Rectal smooth muscle tissue (tissue), 1 donor: Measurements from ENCODE around the gene CASS4.

Experiments
- H3K27ac ChIP-seq: one replicate; pipeline ENCODE4 v1.7.0; 2013; ENCODE audit warnings: low read depth, low read length, inconsistent platforms
- H3K27me3 ChIP-seq: one replicate; pipeline ENCODE4 v1.7.0; 2013; ENCODE audit warnings: low read length; ENCODE audit not compliant: control insufficient read depth, insufficient read depth
- H3K36me3 ChIP-seq: one replicate; pipeline ENCODE4 v1.7.0; 2013; ENCODE audit warnings: low read length; ENCODE audit not compliant: control insufficient read depth, insufficient read depth
- H3K4me1 ChIP-seq: one replicate; pipeline ENCODE4 v1.7.0; 2013; ENCODE audit warnings: low read length; ENCODE audit not compliant: control insufficient read depth, insufficient read depth
- H3K4me3 ChIP-seq: one replicate; pipeline ENCODE4 v1.7.0; 2013; ENCODE audit warnings: low read length
- H3K9ac ChIP-seq: one replicate; pipeline ENCODE4 v1.7.0; 2013; ENCODE audit warnings: low read length

CASS4 gene

DNA sequence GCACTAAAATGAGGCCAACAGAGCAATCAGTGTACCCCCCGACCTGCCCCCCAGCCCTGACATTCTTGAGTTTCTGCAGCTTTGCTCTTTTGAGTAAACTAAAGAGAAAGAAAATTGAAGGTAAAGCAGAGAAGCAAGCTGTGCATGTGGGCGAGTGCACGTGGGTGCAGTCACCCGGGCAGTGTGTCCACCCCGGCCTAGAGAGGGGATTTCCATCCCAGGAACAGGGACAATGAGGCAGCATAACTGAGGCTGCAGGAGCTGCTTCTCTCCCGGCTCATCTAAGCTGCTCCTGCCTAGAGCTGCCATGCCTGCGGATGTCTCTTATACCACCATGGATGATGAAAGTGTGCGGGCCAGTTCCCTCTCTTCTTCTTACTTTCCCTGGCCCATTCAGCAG lies 16.8 kb downstream of the CASS4 start:
- no peak overlapping the region for H3K27ac ChIP-seq

DNA sequence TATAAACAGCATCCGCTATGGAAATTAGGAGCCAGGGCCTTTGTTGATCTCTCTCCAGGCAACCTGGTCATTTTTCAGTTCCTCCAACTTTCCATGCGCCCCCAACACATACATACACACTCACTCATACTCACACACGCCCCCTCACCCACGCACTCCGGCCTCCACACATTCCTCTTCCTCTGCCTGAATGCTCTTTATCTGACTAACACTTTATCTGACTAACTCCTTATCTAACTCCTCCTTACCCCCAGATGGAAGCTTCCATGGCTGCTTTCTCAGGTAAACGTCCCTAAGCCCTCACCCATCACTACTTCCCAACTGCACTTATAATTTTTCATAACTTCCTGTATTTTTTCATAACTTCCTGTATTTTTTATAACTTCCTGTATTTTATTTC lies 17.4 kb downstream of the CASS4 start:
- no peak overlapping the region for H3K27ac ChIP-seq
- no peak overlapping the region for H3K4me3 ChIP-seq
- no peaks in the 10 kb centered on the region for H3K27me3 ChIP-seq
- H3K36me3 ChIP-seq: no peaks in the 10 kb centered on the region
- no peak overlapping the region for H3K9ac ChIP-seq
- no peaks in the 10 kb centered on the region for H3K4me1 ChIP-seq

More for the DNA sequence above, 16.8 kb downstream of the CASS4 start:
- Histone ChIP-seq H3K27me3 (no peaks in the 10 kb centered on the region), H3K36me3 (no peaks in the 10 kb centered on the region), H3K4me3 (no peak overlapping the region), H3K9ac (no peak overlapping the region), H3K4me1 (no peaks in the 10 kb centered on the region)

DNA sequence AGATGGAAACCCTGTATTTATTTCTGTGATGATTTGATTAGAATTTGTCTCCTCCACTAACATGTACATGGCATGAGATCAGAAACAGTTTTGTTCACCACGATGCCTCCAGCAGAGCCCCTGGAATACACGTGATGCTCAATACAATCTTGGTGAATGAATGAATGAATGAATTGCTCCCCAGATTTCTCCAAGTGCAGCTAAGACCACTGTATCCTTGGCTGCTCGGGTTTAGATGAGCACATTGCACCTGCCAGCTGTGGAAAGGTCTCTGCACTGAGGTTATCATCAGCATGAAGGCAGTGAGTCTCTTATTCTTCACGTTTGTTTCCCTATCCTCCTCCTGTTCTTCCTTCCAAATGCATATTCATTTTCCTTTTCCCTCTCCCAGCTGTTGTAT lies 17.9 kb downstream of the CASS4 start:
- Histone ChIP-seq H3K9ac (no peak overlapping the region), H3K27ac (no peak overlapping the region), H3K36me3 (no peaks in the 10 kb centered on the region), H3K4me3 (no peak overlapping the region), H3K27me3 (no peaks in the 10 kb centered on the region), H3K4me1 (no peaks in the 10 kb centered on the region)

DNA sequence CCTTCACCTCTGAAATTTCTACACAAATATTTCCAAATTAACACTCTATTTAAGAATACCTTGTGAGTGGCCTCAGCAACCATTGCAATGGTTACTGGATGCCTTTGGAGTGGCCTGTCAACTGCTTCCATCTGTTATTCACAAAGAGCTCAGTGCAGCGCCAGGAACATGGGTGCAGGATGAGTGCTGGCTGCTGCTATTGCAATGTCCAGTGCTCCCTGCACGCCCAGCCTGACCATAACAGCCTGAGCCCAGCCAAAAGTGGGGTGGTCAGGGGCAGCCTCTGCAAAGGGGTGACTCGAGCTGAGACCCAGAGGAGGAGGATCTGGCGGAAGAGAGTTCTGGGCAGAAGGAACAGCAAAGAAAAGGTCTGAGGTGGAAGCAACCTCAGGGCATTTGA lies 18.4 kb downstream of the CASS4 start:
- no peaks in the 10 kb centered on the region for H3K27me3 ChIP-seq
- H3K36me3 ChIP-seq: no peaks in the 10 kb centered on the region
- H3K9ac ChIP-seq: no peak overlapping the region
- no peak overlapping the region for H3K4me3 ChIP-seq
- H3K27ac ChIP-seq: no peak overlapping the region
- no peaks in the 10 kb centered on the region for H3K4me1 ChIP-seq

DNA sequence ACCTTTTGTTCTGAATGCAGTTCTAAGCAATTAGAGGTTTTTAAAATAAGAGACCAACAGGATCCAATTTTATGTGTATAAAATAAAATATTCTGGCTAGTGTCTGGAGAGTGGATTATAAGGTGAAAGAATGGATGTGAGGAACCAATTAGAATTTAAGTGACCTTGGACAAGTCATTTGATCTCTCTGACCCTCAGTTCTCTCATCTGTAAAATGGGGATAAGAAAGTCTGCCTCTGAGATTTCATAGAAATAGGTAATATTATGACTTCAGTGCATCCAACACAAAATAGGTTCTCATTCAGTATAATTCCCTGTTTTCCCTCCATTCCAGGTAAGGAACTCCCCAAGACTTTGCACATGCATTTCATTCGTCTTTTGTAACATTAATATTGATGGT lies 18.9 kb downstream of the CASS4 start:
- Histone ChIP-seq H3K4me1 (no peaks in the 10 kb centered on the region), H3K36me3 (no peaks in the 10 kb centered on the region), H3K27ac (no peak overlapping the region), H3K9ac (no peak overlapping the region), H3K27me3 (no peaks in the 10 kb centered on the region), H3K4me3 (no peak overlapping the region)

DNA sequence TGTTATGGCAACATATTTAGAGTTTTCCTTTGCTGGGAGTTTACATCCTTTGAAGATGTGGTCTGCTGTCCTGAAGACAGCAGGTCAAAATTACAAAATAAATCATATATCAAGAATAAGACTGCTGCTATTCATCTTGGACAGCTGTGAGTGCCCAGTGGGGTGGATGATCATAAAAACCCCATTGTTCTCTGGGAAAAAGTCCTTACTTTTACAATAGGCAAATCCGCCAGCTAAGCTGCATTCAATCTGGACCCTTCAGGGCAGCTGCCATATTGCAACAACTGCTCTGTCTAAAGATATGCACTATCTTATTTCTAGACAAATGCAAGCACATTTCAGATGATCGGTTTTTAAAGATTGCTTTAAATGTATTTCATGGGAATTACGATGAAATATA lies 19.4 kb downstream of the CASS4 start:
- no peaks in the 10 kb centered on the region for H3K4me1 ChIP-seq
- H3K4me3 ChIP-seq: no peak overlapping the region
- no peak overlapping the region for H3K27ac ChIP-seq
- H3K36me3 ChIP-seq: no peaks in the 10 kb centered on the region
- H3K9ac ChIP-seq: no peak overlapping the region
- no peaks in the 10 kb centered on the region for H3K27me3 ChIP-seq

DNA sequence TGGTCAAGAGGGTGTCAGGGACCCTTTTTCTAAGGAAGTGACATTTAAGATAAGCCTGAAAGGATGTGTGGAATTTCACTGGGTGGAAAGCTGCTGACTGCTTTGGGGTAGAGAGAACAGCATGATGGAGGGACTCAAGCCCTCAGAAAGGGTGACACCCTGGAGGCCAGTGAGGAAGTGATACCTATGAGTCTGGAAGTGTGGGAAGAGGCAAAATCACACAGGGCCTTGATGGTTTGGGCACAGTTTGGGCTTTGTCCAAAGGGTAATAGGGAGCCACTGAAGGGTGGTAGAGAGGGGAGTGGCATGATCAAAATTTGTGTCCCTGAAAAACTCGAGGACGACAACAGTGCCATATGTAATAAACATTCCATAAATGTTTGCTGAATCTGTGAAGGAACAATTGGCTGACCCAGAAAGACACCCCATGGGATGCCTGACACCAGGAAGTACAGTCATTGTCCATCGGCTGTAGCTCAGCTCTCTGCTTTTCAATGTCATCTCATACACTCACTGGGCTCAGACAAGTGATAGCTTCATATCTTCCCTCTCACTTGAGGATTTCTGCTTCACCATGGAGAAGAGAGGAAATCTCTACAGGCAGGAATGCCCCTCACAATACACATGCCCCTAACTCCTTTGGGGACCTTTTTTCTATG lies 21.3 kb downstream of the CASS4 start:
- Histone ChIP-seq H3K27ac (no peak overlapping the region), H3K27me3 (no peaks in the 10 kb centered on the region), H3K4me3 (no peak overlapping the region), H3K9ac (no peak overlapping the region), H3K4me1 (no peaks in the 10 kb centered on the region), H3K36me3 (no peaks in the 10 kb centered on the region)

DNA sequence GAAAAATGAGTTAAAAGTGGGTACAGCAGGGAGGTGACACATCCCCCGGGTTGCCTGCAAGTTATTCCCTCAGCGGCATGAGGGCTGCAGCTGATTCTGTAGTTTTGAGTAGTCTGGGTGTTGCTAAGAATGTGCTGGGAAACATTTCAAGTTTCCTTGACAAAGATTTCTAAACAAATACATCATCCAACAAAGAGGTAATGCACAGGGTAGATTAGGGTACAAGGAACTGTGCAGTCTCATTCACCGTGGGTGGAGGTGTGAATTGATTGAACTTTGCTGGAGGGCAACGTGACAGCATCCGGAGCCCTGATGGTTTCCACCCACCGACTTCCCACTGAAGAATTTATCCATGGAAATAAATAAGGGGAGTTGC lies 21.8 kb downstream of the CASS4 start:
- Histone ChIP-seq H3K36me3 (no peaks in the 10 kb centered on the region), H3K9ac (no peak overlapping the region), H3K4me1 (no peaks in the 10 kb centered on the region), H3K27me3 (no peaks in the 10 kb centered on the region), H3K27ac (no peak overlapping the region), H3K4me3 (no peak overlapping the region)

DNA sequence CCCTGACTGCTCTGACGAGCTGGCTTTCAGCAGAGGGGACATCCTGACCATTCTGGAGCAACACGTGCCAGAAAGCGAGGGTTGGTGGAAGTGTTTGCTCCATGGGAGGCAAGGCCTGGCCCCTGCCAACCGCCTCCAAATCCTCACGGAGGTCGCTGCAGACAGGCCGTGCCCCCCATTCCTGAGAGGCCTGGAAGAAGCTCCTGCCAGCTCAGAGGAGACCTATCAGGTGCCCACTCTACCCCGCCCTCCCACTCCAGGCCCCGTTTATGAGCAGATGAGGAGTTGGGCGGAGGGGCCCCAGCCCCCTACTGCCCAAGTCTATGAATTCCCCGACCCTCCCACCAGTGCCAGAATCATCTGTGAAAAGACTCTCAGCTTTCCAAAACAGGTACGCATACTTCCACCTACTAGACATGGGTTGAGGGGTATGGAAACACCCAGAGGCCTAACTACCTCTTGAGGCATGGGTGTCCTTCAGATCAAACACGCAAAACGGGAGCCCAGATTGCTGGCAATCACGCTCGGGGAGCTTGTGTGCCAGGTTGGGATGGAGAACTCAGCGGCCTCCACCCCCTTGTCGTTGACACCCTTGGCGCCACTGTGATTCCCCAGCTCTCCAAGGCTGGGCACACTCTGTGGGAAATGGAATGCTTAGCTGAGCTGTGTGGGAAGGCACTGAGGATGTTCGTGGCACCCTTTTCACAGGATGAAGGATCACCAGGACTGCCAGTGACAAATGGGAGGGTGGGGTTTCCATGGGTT lies 25.3 kb downstream of the CASS4 start:
- Histone ChIP-seq H3K4me1 (no peaks in the 10 kb centered on the region), H3K4me3 (no peak overlapping the region), H3K9ac (no peak overlapping the region), H3K27ac (no peak overlapping the region), H3K27me3 (no peaks in the 10 kb centered on the region), H3K36me3 (no peaks in the 10 kb centered on the region)

DNA sequence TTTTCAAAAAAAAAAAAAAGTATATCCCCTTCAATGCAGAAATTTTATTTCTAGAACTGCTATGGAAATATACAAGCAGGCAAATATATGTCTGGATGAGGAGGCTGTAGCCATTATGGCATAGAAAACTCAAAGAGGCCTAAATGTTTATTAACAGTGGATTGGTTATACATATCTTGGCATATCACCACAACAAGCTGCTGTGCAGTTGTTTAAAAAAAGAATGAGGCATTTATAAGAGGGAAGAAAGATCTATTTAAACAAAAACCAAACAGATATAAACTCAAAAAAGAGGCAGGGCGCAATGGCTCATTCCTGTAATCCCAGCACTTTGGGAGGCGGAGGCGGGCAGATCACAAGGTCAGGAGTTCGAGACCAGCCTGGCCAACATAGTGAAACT lies 26.2 kb downstream of the CASS4 start:
- no peaks in the 10 kb centered on the region for H3K36me3 ChIP-seq
- H3K4me3 ChIP-seq: no peak overlapping the region
- no peak overlapping the region for H3K27ac ChIP-seq
- H3K27me3 ChIP-seq: no peaks in the 10 kb centered on the region
- no peak overlapping the region for H3K9ac ChIP-seq
- no peaks in the 10 kb centered on the region for H3K4me1 ChIP-seq

DNA sequence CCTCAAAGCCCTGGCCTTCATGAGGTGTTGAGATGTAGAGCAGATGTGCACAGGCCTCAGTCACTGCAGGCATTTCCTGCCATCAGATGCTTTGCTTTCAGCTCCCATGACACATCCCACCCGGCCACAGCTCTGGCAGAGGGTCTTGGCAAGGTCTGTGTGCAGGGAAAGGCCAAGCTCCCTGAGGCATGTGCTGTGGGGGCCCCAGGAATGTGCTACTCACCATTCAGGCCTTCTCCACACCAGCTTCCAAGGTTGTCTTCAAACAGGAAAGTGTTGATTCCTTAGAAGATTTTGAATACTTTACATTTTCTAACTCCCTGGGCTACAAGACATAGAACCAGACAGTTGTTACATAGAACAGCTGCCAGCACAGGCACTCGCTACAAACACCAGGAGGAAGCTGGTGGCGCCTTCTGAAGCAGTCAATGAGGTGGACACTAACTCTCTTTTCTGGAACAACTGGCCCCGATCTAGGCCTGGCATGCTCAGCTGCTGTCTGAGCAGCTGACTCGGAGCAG lies 27.8 kb downstream of the CASS4 start:
- H3K9ac ChIP-seq: no peak overlapping the region
- H3K36me3 ChIP-seq: no peaks in the 10 kb centered on the region
- no peak overlapping the region for H3K27ac ChIP-seq
- H3K27me3 ChIP-seq: no peaks in the 10 kb centered on the region
- H3K4me3 ChIP-seq: no peak overlapping the region
- no peaks in the 10 kb centered on the region for H3K4me1 ChIP-seq

DNA sequence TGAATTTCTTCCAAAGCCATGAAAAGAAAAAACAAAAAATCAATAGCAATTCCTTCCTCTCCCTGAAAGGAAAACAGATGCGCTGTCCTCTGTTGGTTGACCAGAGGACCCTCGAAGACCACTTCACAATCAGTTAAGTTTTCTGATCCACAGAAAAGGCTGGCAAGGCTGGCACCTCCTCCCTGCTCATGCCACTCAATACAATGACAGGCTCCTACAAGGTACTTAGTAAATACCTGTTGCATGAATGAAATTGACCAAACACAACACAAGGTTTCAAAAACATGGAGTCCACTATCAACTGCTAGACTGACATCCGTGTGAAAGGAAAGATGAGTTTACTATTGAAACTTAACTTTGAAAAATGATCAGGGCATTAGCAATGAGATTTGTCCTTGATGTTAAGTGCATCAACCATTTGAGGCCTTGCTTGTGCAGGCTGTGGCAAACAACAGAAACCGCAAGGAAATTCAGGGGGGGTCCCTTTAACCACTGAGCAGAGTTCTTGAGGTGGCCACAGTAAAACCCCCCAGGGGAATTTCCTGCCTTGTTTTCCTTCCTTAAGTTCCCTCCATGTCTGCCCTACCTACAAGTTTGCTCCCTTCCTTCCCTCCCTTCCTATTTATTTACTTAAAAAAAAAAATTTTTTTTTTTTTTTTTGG lies 28.4 kb downstream of the CASS4 start:
- Histone ChIP-seq H3K27me3 (no peaks in the 10 kb centered on the region), H3K27ac (no peak overlapping the region), H3K4me1 (no peaks in the 10 kb centered on the region), H3K9ac (no peak overlapping the region), H3K36me3 (no peaks in the 10 kb centered on the region), H3K4me3 (no peak overlapping the region)
